Spleen (tissue), 11 donors: ENCODE measurements around the gene LPP. TPM values are rescaled to one million over a fixed set of nuclear protein-coding genes. Genes with fewer than 3 reads are reported as not detected.

Source experiments
- DNase-seq: peaks from one replicate; pipeline ENCODE4 v3.0.0-alpha.2; 2020
- H3K27ac ChIP-seq, 8 donors: fragments of 200-600 bp; sonication (generic) in 7 of 8; 1 replicate in 4 of 8; 2 replicates in 4 of 8; pipeline versions ENCODE4 v1.5.0 to v1.8.0; 2016 to 2021; ENCODE audit warnings: inconsistent platforms in 4 of 8, mild to moderate bottlenecking in 4 of 8, moderate library complexity in 1 of 8
- H3K27me3 ChIP-seq, 7 donors: fragments of 200-600 bp; sonication (generic) in 6 of 7; replicated peaks in 1 of 7; 1 replicate in 4 of 7; 2 replicates in 3 of 7; pipeline versions ENCODE4 v1.5.0 to v1.8.0; 2016 to 2021; ENCODE audit warnings: inconsistent platforms in 3 of 7, mild to moderate bottlenecking in 1 of 7
- H3K36me3 ChIP-seq, 6 donors: fragments of 200-600 bp; sonication (generic) in 5 of 6; 1 replicate in 4 of 6; 2 replicates in 2 of 6; pipeline versions ENCODE4 v1.5.0 to v1.8.0; 2016 to 2021; ENCODE audit warnings: inconsistent platforms in 2 of 6
- H3K4me1 ChIP-seq, 6 donors: fragments of 200-600 bp; sonication (generic) in 5 of 6; 1 replicate in 3 of 6; 2 replicates in 3 of 6; pipeline versions ENCODE4 v1.5.0 to v1.8.0; 2016 to 2021; ENCODE audit warnings: inconsistent platforms in 3 of 6
- H3K4me3 ChIP-seq, 8 donors: fragments of 200-600 bp; sonication (generic) in 7 of 8; 1 replicate in 4 of 8; 2 replicates in 4 of 8; pipeline versions ENCODE4 v1.5.0 to v1.8.0; 2016 to 2021; ENCODE audit warnings: inconsistent platforms in 4 of 8, mild to moderate bottlenecking in 4 of 8, moderate library complexity in 2 of 8
- H3K9me3 ChIP-seq, 8 donors: fragments of 200-600 bp; sonication (generic) in 7 of 8; 1 replicate in 4 of 8; 2 replicates in 4 of 8; pipeline versions ENCODE4 v1.5.0 to v1.8.0; 2016 to 2021; ENCODE audit warnings: inconsistent platforms in 4 of 8
- CTCF ChIP-seq, 11 experiments: fragments of 200-600 bp in 7 of 11; fragments of 450-650 bp in 4 of 11; sonication (generic) in 4 of 11; IDR thresholded peaks in 8 of 11; conservative IDR thresholded peaks in 3 of 11; 1 replicate in 7 of 11; 2 replicates in 4 of 11; pipeline versions ENCODE4 v1.4.0 to v1.8.0; 2016 to 2021; ENCODE audit warnings: antibody characterized with exemption in 11 of 11, inconsistent platforms in 4 of 11, mild to moderate bottlenecking in 1 of 11
- POLR2A ChIP-seq, 3 donors: fragments of 450-650 bp; IDR thresholded peaks; one replicate each; pipeline ENCODE4 v1.5.1; 2017; ENCODE audit warnings: antibody characterized with exemption in 3 of 3, mild to moderate bottlenecking in 1 of 3
- POLR2AphosphoS5 ChIP-seq, 3 donors: sonication (generic); formaldehyde crosslinking; IDR thresholded peaks; one replicate each; pipeline ENCODE4 v1.5.1; 2017; ENCODE audit warnings: antibody characterized with exemption in 3 of 3
- WGBS, 5 donors: extraction: QIAGEN DNeasy Blood & Tissue Kit in 3 of 5; methylation state at CpG; one replicate each; pipeline versions ENCODE4 v1.1.5 to v1.1.7; 2013 to 2018; 5-methylcytosine and 5-hydroxymethylcytosine counted together
- intact Hi-C: fragments of 100-400 bp; cut with DNase I; formaldehyde crosslinking; loops from one replicate; pipeline ENCODE4 v1.15.0; 2023; ENCODE audit warnings: low total_unique reads
- polyA plus RNA-seq, 3 donors: library from polyadenylated mRNA; stranded (reverse); fragments of 200-250 nt; gene quantifications; one replicate each; pipeline ENCODE4 v1.2.1, GENCODE V29; 2013
- total RNA-seq, 7 donors: library from RNA; depleted of rRNA in 3 of 7; stranded (reverse); fragments of >200 nt in 3 of 7; fragmentation: NEBNext Ultra II Directional in 4 of 7; extraction: Animal tissue kit (Norgen Biotek cat#: 25700) in 4 of 7; gene quantifications; one replicate each; pipeline versions ENCODE4 v1.1.0 to v1.2.1, GENCODE V29; 2016 to 2021
- donor health status: healthy with polysubstance abuse.
- donor health status: DM: no; HTN: no; CAD: no; lungs with moderate emphysema.
- donor health status: DM: no; HTN: no; CAD: no.
- donor health status: Bipolar disorder and iron deficiency.
- donor health status: healthy.
- donor health status: DM: no; HTN: no; CAD: no.
- donor health status: DM: yes; HTN: yes; CAD: no.

The LPP gene
- total and polyA plus RNA-seq, 10 donors = 2.4 to 270 (median 156) TPM

GRCh38 chr3:188150982-188151381, 3.0 kb upstream of the LPP start:
- 87 to 95% (median 93%) methylated on average over 6 of the region's 6 CpGs for WGBS, 5 donors

GRCh38 chr3:188151438-188151837, 2.5 kb upstream of the LPP start:
- DNase-seq = no peak
- TF ChIP-seq CTCF (IDR thresholded peaks at IDR 0.05 in 8 of 11, conservative IDR thresholded peaks at IDR 0.05 in 3 of 11) (no peak), POLR2A (IDR thresholded peaks at IDR 0.05) (no peak), POLR2AphosphoS5 (IDR thresholded peaks at IDR 0.05) (no peak)
- no peaks in the 10 kb centered on the region for H3K27me3 ChIP-seq
- intact Hi-C loops = loop anchor here (10.0 kb wide), 1 partner anchor 407 kb away; the partner anchor contains the start of gene BCL6
- H3K9me3 ChIP-seq = no peaks in the 10 kb centered on the region
- H3K4me3 ChIP-seq = no peak overlapping the region
- no peak overlapping the region for H3K27ac ChIP-seq
- 85 to 93% (median 92%) methylated on average over 4 of the region's 4 CpGs for WGBS, 5 donors
- H3K4me1 ChIP-seq = peaks cover 20 to 39% (median 32%) of the 10 kb centered on the region in 6 donors
- no peaks in the 10 kb centered on the region for H3K36me3 ChIP-seq

More at GRCh38 chr3:188150982-188151381, 3.0 kb upstream of the LPP start:
- no peak overlapping the region for H3K4me3 ChIP-seq
- no peaks in the 10 kb centered on the region for H3K9me3 ChIP-seq
- TF ChIP-seq POLR2A (IDR thresholded peaks at IDR 0.05) = no peak
- TF ChIP-seq CTCF (IDR thresholded peaks at IDR 0.05 in 8 of 11, conservative IDR thresholded peaks at IDR 0.05 in 3 of 11) = no peak
- no peak for TF ChIP-seq POLR2AphosphoS5 (IDR thresholded peaks at IDR 0.05)
- no peaks in the 10 kb centered on the region for H3K27me3 ChIP-seq
- H3K27ac ChIP-seq = no peak overlapping the region
- no peaks in the 10 kb centered on the region for H3K36me3 ChIP-seq
- intact Hi-C loops = loop anchor here (10.0 kb wide), 1 partner anchor 406 kb away; the partner anchor contains the start of gene BCL6
- H3K4me1 ChIP-seq = peaks cover 17 to 35% (median 28%) of the 10 kb centered on the region in 6 donors
- no peak for DNase-seq

GRCh38 chr3:188152660-188153436, 1.1 kb upstream of the LPP start:
- DNase-seq = peak; percentile 82
- 24 to 44% (median 39%) methylated on average over 25 of the region's 25 CpGs for WGBS, 5 donors
- Histone ChIP-seq H3K4me3 (peak overlapping the region; percentile 74 to 96 (median 83)), H3K4me1 (peaks cover 20 to 53% (median 39%) of the 10 kb centered on the region in 6 donors), H3K27ac (peak overlapping the region; percentile 85 to 98 (median 94)), H3K36me3 (no peaks in the 10 kb centered on the region), H3K9me3 (no peaks in the 10 kb centered on the region), H3K27me3 (no peaks in the 10 kb centered on the region)
- TF ChIP-seq CTCF (IDR thresholded peaks at IDR 0.05 in 8 of 11, conservative IDR thresholded peaks at IDR 0.05 in 3 of 11) (no peak), POLR2A (IDR thresholded peaks at IDR 0.05) (no peak), POLR2AphosphoS5 (IDR thresholded peaks at IDR 0.05) (no peak)
- intact Hi-C loops = loop anchor here (10.0 kb wide), 1 partner anchor 408 kb away; the partner anchor contains the start of gene BCL6

GRCh38 chr3:188153437-188154013, 432 bp upstream of the LPP start:
- Histone ChIP-seq H3K36me3 (no peaks in the 10 kb centered on the region), H3K9me3 (no peaks in the 10 kb centered on the region), H3K4me3 (peak overlapping the region; percentile 74 to 96 (median 83)), H3K27me3 (no peaks in the 10 kb centered on the region), H3K4me1 (peaks cover 20 to 60% (median 45%) of the 10 kb centered on the region in 6 donors), H3K27ac (peak overlapping the region; percentile 85 to 98 (median 94))
- peak; percentile 32 to 64 (median 58) for TF ChIP-seq POLR2AphosphoS5 (IDR thresholded peaks at IDR 0.05)
- TF ChIP-seq CTCF (IDR thresholded peaks at IDR 0.05 in 8 of 11, conservative IDR thresholded peaks at IDR 0.05 in 3 of 11) = peak in 1 of 11 experiments; percentile 12
- TF ChIP-seq POLR2A (IDR thresholded peaks at IDR 0.05) = no peak
- intact Hi-C loops = loop anchor here (10.0 kb wide), 1 partner anchor 409 kb away; the partner anchor contains the start of gene BCL6
- DNase-seq = no peak
- 0 to 1% (median 1%) methylated on average over 33 to 36 of the region's 36 CpGs for WGBS, 5 donors
